SK-N-MC (cell line): Measurements from ENCODE around the gene DOCK1.
"Not testable (repeated sequence)": the region's sequence is repeated elsewhere in the genome, so short reads cannot be mapped to it uniquely, and the experiment has no call there.

Experiments
- EZH2 ChIP-seq: fragments of 200-600 bp; sonication (generic); IDR thresholded peaks from one replicate; pipeline ENCODE4 v1.6.1; 2017; ENCODE audit warnings: antibody characterized with exemption
- POLR2AphosphoS5 ChIP-seq: IDR thresholded peaks from 2 replicates; pipeline ENCODE4 v1.6.1; 2012; ENCODE audit warnings: mild to moderate bottlenecking, low read depth, low read length, borderline replicate concordance

GRCh38 chr10:126938121-126938520, 32.9 kb downstream of the DOCK1 start:
- not testable (repeated sequence) for TF ChIP-seq EZH2, POLR2AphosphoS5
